GM12878 (cell line): ENCODE measurements around the gene BAX. TPM values are rescaled to one million over a fixed set of nuclear protein-coding genes. Genes with fewer than 3 reads are reported as not detected.

Experiments
- ATAC-seq: fragments of 200-7000 bp; cut with Tn5 transposase; 3 replicates; pipeline ENCODE4 v1.9.1; 2020; ENCODE audit warnings: mild to moderate bottlenecking, moderate library complexity
- BruUV-seq: library from RNA; stranded (reverse); fragments of 400-500 nt; replicated peaks from 2 replicates; lab custom pipeline; 2021; lab: Mats Ljungman, UMichigan
- CTCF ChIA-PET: fragments of 300-600 bp; sonication (Branson Sonifier 250); formaldehyde crosslinking; extraction: SDS; loops from one replicate; lab custom pipeline; 2021; ENCODE audit warnings: inconsistent platforms; lab: Yijun Ruan, JAX
- POLR2A ChIA-PET: fragments of 350-600 bp; formaldehyde crosslinking; extraction: SDS; loops from one replicate; lab custom pipeline; 2021; ENCODE audit warnings: inconsistent platforms; lab: Charles Lee
- RAD21 ChIA-PET: fragments of 300-600 bp; sonication (Branson Sonifier 250); formaldehyde crosslinking; loops from one replicate; lab custom pipeline; 2023; ENCODE audit warnings: antibody characterized with exemption; ENCODE audit not compliant: unreplicated experiment; lab: Charles Lee
- SMC1A ChIA-PET: fragments of 300-600 bp; sonication (Branson Sonifier 250); formaldehyde crosslinking; loops from one replicate; lab custom pipeline; 2023; ENCODE audit not compliant: unreplicated experiment, uncharacterized antibody; lab: Charles Lee
- DNase-seq: peaks from one replicate; pipeline ENCODE4 v3.0.0-alpha.2; 2011; ENCODE audit warnings: low read depth, low spot score
- FAIRE-seq: peaks from 3 replicates; lab custom pipeline; 2011; peaks lifted over from hg19 to GRCh38; lab: Jason Lieb, UNC
- H2AFZ ChIP-seq: 2 replicates; pipeline ENCODE4 v1.6.0; 2011; ENCODE audit warnings: low read depth, low read length, control low read depth; ENCODE audit not compliant: control insufficient read depth
- H3K27ac ChIP-seq: 2 replicates; pipeline ENCODE4 v1.5.1; 2011; ENCODE audit warnings: control low read depth; ENCODE audit not compliant: control insufficient read depth, insufficient read depth
- H3K27me3 ChIP-seq, 2 experiments: replicated peaks in 1 of 2; 2 replicates each; pipeline versions ENCODE4 v1.6.0 to v1.6.1; 2011; ENCODE audit warnings: low read length in 1 of 2; ENCODE audit not compliant: control insufficient read depth in 2 of 2, insufficient read depth in 2 of 2
- H3K36me3 ChIP-seq, 2 experiments: 2 replicates each; pipeline ENCODE4 v1.5.1; 2011; ENCODE audit warnings: low read length in 1 of 2; ENCODE audit not compliant: control insufficient read depth in 2 of 2, insufficient read depth in 2 of 2
- H3K4me1 ChIP-seq: 2 replicates; pipeline ENCODE4 v1.6.1; 2011; ENCODE audit warnings: mild to moderate bottlenecking, low read length, moderate library complexity, mixed read lengths; ENCODE audit not compliant: control insufficient read depth, insufficient read depth
- H3K4me2 ChIP-seq: 2 replicates; pipeline ENCODE4 v1.6.0; 2011; ENCODE audit warnings: control low read depth; ENCODE audit not compliant: control insufficient read depth, insufficient read depth
- H3K4me3 ChIP-seq: fragments of 200-600 bp; sonication (generic); 2 replicates; pipeline ENCODE4 v1.5.1; 2016
- H3K79me2 ChIP-seq: 2 replicates; pipeline ENCODE4 v1.6.0; 2011; ENCODE audit warnings: low read length; ENCODE audit not compliant: control insufficient read depth, insufficient read depth
- H3K9ac ChIP-seq: 2 replicates; pipeline ENCODE4 v1.8.0; 2011; ENCODE audit warnings: low read length, control low read depth, mixed read lengths; ENCODE audit not compliant: control insufficient read depth, insufficient read depth
- H3K9me3 ChIP-seq: replicated peaks from 3 replicates; pipeline ENCODE4 v1.5.1; 2011; ENCODE audit warnings: mild to moderate bottlenecking, low read length; ENCODE audit not compliant: control insufficient read depth, insufficient read depth
- H4K20me1 ChIP-seq: 2 replicates; pipeline ENCODE4 v1.6.0; 2011; ENCODE audit not compliant: control insufficient read depth, insufficient read depth
- EGR1 ChIP-seq, 2 experiments: IDR thresholded peaks; 1 replicate in 1 of 2; 2 replicates in 1 of 2; pipeline ENCODE4 v1.6.1; 2011 to 2012; ENCODE audit warnings: low read depth in 2 of 2, low read length in 2 of 2, borderline replicate concordance in 1 of 2, mild to moderate bottlenecking in 1 of 2, moderate library complexity in 1 of 2
- FOS ChIP-seq: IDR thresholded peaks from 3 replicates; pipeline ENCODE4 v1.6.1; 2011; ENCODE audit warnings: borderline replicate concordance; ENCODE audit not compliant: insufficient read length; ENCODE audit errors: extremely low read depth
- HDAC6 ChIP-seq: fragments of 200-600 bp; sonication (generic); IDR thresholded peaks from one replicate; pipeline ENCODE4 v1.8.0; 2017; ENCODE audit warnings: antibody characterized with exemption; ENCODE audit not compliant: unreplicated experiment
- MEF2A ChIP-seq: IDR thresholded peaks from 2 replicates; pipeline ENCODE4 v1.6.1; 2011; ENCODE audit warnings: low read depth, mild to moderate bottlenecking, low read length, moderate library complexity; ENCODE audit not compliant: insufficient read depth
- PRDM15 ChIP-seq: fragments of 450-650 bp; formaldehyde crosslinking; IDR thresholded peaks from 2 replicates; pipeline ENCODE4 v1.4.0; 2020; ENCODE audit warnings: mild to moderate bottlenecking, moderate library complexity
- RAD21 ChIP-seq: IDR thresholded peaks from 2 replicates; pipeline ENCODE4 v1.6.1; 2011; ENCODE audit warnings: mild to moderate bottlenecking, low read depth, low read length, moderate library complexity; ENCODE audit not compliant: insufficient read depth
- RBBP5 ChIP-seq: fragments of 200-600 bp; sonication (generic); conservative IDR thresholded peaks from 2 replicates; pipeline ENCODE4 v1.6.1; 2016
- RFX5 ChIP-seq: IDR thresholded peaks from 2 replicates; pipeline ENCODE4 v1.6.1; 2011; ENCODE audit warnings: low read depth, low read length, improper control_type of control experiment
- SREBF2 ChIP-seq: IDR thresholded peaks from 2 replicates; pipeline ENCODE4 v1.6.1; 2012; ENCODE audit warnings: mild to moderate bottlenecking, low read length
- WRNIP1 ChIP-seq: IDR thresholded peaks from 2 replicates; pipeline ENCODE4 v1.6.1; 2011; ENCODE audit warnings: low read depth, low read length, improper control_type of control experiment, borderline replicate concordance
- ZNF24 ChIP-seq: fragments of 450-650 bp; IDR thresholded peaks from 2 replicates; pipeline ENCODE4 v1.6.1; 2017; ENCODE audit warnings: antibody characterized with exemption, mild to moderate bottlenecking
- WGBS: methylation state at CpG from one replicate; pipeline ENCODE4 v1.1.6; 2016; ENCODE audit warnings: low lambda C conversion rate; ENCODE audit not compliant: insufficient replicate concordance, insufficient coverage; ENCODE audit errors: missing lambda C conversion rate; 5-methylcytosine and 5-hydroxymethylcytosine counted together
- in situ Hi-C: fragments of 300-500 bp; cut with MboI; formaldehyde crosslinking; loops from 9 replicates; pipeline ENCODE4 v1.14.3; 2018; ENCODE audit warnings: mixed read lengths
- intact Hi-C: fragments of 100-400 bp; cut with micrococcal nuclease; formaldehyde crosslinking; loops from one replicate; pipeline ENCODE4 v1.14.2; 2022; ENCODE audit not compliant: unreplicated experiment
- polyA plus RNA-seq, 11 experiments: library from polyadenylated mRNA; depleted of rRNA in 4 of 11; unstranded in 6 of 11; stranded (reverse) in 5 of 11; fragments of >200 nt; fragmentation: Nextera tagmentation in 4 of 11; fragmentation: Illumina TruSeq in 1 of 11; extraction: Ambion mirVana in 4 of 11; extraction: Trizol in 1 of 11; gene quantifications; 1 replicate in 1 of 11; 2 replicates in 10 of 11; pipeline versions ENCODE4 v1.2.1 to v1.2.3, GENCODE V29; 2011 to 2016; ENCODE audit warnings: inconsistent platforms in 2 of 11, missing spikeins in 2 of 11, low read depth in 1 of 11
- total RNA-seq, 4 experiments: library from RNA; depleted of rRNA in 3 of 4; stranded (reverse); fragments of >200 nt in 3 of 4; fragmentation: Illumina TruSeq in 1 of 4; extraction: Trizol in 1 of 4; gene quantifications; 2 replicates each; pipeline versions ENCODE4 v1.2.1 to v1.2.3, GENCODE V29; 2013 to 2021
- TF ChIP-seq, protein P1 (sequence below): IDR thresholded peaks from 2 replicates; pipeline ENCODE4 v1.6.1; 2012; ENCODE audit warnings: low read depth, low read length, improper control_type of control experiment

Gene BAX
- total and polyA plus RNA-seq, 10 of the 15 experiments (the other 5 are each of a cell fraction or from before 2014, with no cell fraction given) = 7.2 to 221 (median 137) TPM

GRCh38 chr19:48994035-48994386 lies 39.3 kb downstream of the BAX start:
- Histone ChIP-seq H2AFZ (peak overlapping the region; percentile 86), H3K36me3 (peaks cover 0 to 2% of the 10 kb centered on the region in 2 experiments; a peak in 3 of 4 replicates), H3K27me3 (no peaks in the 10 kb centered on the region), H3K4me3 (peak overlapping the region; percentile 74), H3K79me2 (peaks cover 53% of the 10 kb centered on the region), H3K4me2 (peak overlapping the region; percentile 46), H4K20me1 (no peaks in the 10 kb centered on the region), H3K4me1 (peaks cover 3% of the 10 kb centered on the region), H3K27ac (peak overlapping the region; percentile 73), H3K9ac (peak overlapping the region; percentile 90), H3K9me3 (no peaks in the 10 kb centered on the region)
- CTCF ChIA-PET = interaction anchor here (0.8 to 4.0 kb wide), 29 partner anchors 8 to 372 kb away, joined by 3 to 55 read pairs (median 6); partner anchors contain the start of genes CA11, CGB2, HSD17B14 and LHB
- POLR2A ChIA-PET = interaction anchor here (0.5 to 3.6 kb wide), 23 partner anchors 11 to 1467 kb away, joined by 3 to 41 read pairs (median 4); partner anchors contain the start of genes BAX, CD37, FTL and PPP1R15A
- FAIRE-seq (no peak), DNase-seq (no peak), ATAC-seq (no peak)
- RAD21 ChIA-PET = interaction anchor here (1.0 to 2.4 kb wide), 18 partner anchors 15 to 646 kb away, joined by 3 to 17 read pairs (median 6); partner anchors contain the start of genes BCAT2, CGB2, FTL and HSD17B14
- intact Hi-C loops (no loop called here), in situ Hi-C loops (no loop called here)
- 2% methylated on average over 12 of the region's 13 CpGs for WGBS
- TF ChIP-seq RFX5 (no peak), ZNF24 (no peak), MEF2A (no peak), HDAC6 (no peak), WRNIP1 (0 out of 2 replicates have a peak, but pooled peaks have one; percentile 21)
- SMC1A ChIA-PET = interaction anchor here (0.7 to 1.9 kb wide), 10 partner anchors 14 to 348 kb away, joined by 3 to 11 read pairs (median 5); partner anchors contain the start of genes CA11 and FTL
- TSS peak; percentile 78 for BruUV-seq

- in situ Hi-C loops (no loop called here), intact Hi-C loops (no loop called here)
- WGBS = 61% methylated on average over 5 of the region's 5 CpGs
- H3K4me2 ChIP-seq = no peak overlapping the region
- no peaks in the 10 kb centered on the region for H3K9me3 ChIP-seq
- H3K27ac ChIP-seq = no peak overlapping the region
- H3K4me3 ChIP-seq = no peak overlapping the region
- ATAC-seq (no peak), FAIRE-seq (no peak), DNase-seq (no peak)
- H2AFZ ChIP-seq = no peak overlapping the region
- RAD21 ChIA-PET = no interaction called here
- peaks cover 27% of the 10 kb centered on the region for H3K79me2 ChIP-seq
- CTCF ChIA-PET = interaction anchor here (1.0 to 3.1 kb wide), 8 partner anchors 10 to 210 kb away, joined by 3 to 16 read pairs (median 4); partner anchors contain the start of gene BAX
- BruUV-seq = no TSS peak
- SMC1A ChIA-PET = interaction anchor here (1.1 to 1.5 kb wide), 2 partner anchors 201 to 210 kb away, joined by 3 to 4 read pairs; no protein-coding TSS in a partner anchor
- no peaks in the 10 kb centered on the region for H3K4me1 ChIP-seq
- no peaks in the 10 kb centered on the region for H3K27me3 ChIP-seq
- H3K9ac ChIP-seq = no peak overlapping the region
- no peaks in the 10 kb centered on the region; a peak in 3 of 4 replicates for H3K36me3 ChIP-seq
- no peaks in the 10 kb centered on the region for H4K20me1 ChIP-seq
- POLR2A ChIA-PET = interaction anchor here (0.5 to 0.6 kb wide), 3 partner anchors 12 to 813 kb away, joined by 4 to 7 read pairs (median 4); no protein-coding TSS in a partner anchor
- TF ChIP-seq, protein P1, sequence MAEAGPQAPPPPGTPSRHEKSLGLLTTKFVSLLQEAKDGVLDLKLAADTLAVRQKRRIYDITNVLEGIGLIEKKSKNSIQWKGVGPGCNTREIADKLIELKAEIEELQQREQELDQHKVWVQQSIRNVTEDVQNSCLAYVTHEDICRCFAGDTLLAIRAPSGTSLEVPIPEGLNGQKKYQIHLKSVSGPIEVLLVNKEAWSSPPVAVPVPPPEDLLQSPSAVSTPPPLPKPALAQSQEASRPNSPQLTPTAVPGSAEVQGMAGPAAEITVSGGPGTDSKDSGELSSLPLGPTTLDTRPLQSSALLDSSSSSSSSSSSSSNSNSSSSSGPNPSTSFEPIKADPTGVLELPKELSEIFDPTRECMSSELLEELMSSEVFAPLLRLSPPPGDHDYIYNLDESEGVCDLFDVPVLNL = no peak
- TF ChIP-seq RBBP5 = no peak
- no peak for TF ChIP-seq SREBF2
- no peak for TF ChIP-seq PRDM15 (CRISPR knock-in tag)
- TF ChIP-seq RAD21 = peak; percentile 33; the same call in 1 of the 2 replicates
- TF ChIP-seq EGR1 (IDR thresholded peaks at IDR 0.05; ENCODE audit: borderline replicate concordance in 1 of 2, low read depth in 2 of 2, low read length in 2 of 2) = no peak
- TF ChIP-seq FOS = no peak
Measured at GRCh38 chr19:48997972-48998371, 43.3 kb downstream of the BAX start.
